GM21619 (cell line): Measurements from ENCODE around the gene TBC1D3E.
"Not testable (repeated sequence)": the region's sequence is repeated elsewhere in the genome, so short reads cannot be mapped to it uniquely, and the experiment has no call there.

ENCODE experiments used
- ATAC-seq: cut with Tn5 transposase; IDR thresholded peaks from one replicate; pipeline ENCODE4 v1.9.1; 2021; ENCODE audit not compliant: unreplicated experiment

The TBC1D3E gene

GRCh38 chr17:38127651-38128050 is at the start of gene TBC1D3E:
TSS of gene TBC1D3E (plus strand) at chr17:38127951. CDS start at chr17:38129496, 1,545 bp downstream.
- not testable (repeated sequence) for ATAC-seq

- ATAC-seq: not testable (repeated sequence)
These were observed 40.4 kb upstream of the TBC1D3E start for GRCh38 chr17:38087344-38087743.

- not testable (repeated sequence) for ATAC-seq
These were observed 39.6 kb upstream of the TBC1D3E start for GRCh38 chr17:38088120-38088519.

GRCh38 chr17:38094059-38094694 is 33.6 kb upstream of the TBC1D3E start:
- ATAC-seq: not testable (repeated sequence)

GRCh38 chr17:38099262-38099661 is 28.5 kb upstream of the TBC1D3E start:
- ATAC-seq: not testable (repeated sequence)

- not testable (repeated sequence) for ATAC-seq
These were observed 7.9 kb upstream of the TBC1D3E start for GRCh38 chr17:38119829-38120228.

- ATAC-seq: not testable (repeated sequence)
These were observed 7.1 kb downstream of the TBC1D3E start for GRCh38 chr17:38134860-38135259.
